Measurements from ENCODE around the gene RCSD1. TPM values are rescaled to one million over a fixed set of nuclear protein-coding genes. Genes with fewer than 3 reads are reported as not detected.
A peak's percentile ranks its signal among the peaks of the same experiment; 100 is the strongest.

Gene RCSD1
- total RNA-seq, 1 experiment from 2014 or later = not detected

DNA sequence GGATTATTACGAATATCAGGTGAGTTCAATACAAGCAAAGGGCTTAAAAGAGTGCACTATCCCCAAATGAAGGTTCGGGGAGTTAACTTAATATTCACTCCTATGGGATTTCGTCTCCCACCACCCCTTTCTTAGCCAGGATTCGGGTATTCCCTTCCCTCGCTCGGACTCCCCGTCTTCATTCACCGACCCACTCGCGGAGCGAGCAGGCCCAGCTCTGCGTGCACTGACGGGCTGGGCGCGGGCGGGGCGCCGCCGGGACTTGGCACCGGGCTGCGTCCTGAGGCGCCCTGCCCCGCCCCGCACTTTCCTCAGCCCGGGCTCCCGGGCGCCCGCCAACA lies 84.0 kb downstream of the RCSD1 start:
- TF ChIP-seq CTCF (conservative IDR thresholded peaks at IDR 0.05; ENCODE audit: low read depth, low read length) (no peak), EZH2 (IDR thresholded peaks at IDR 0.05; ENCODE audit: borderline replicate concordance, low read depth, low read length, poor library complexity, severe bottlenecking) (no peak)
- peak overlapping the region; percentile 67 for H3K4me3 ChIP-seq (ENCODE audit: low read depth, low read length, poor library complexity, severe bottlenecking)
- H3K36me3 ChIP-seq (ENCODE audit: insufficient read depth, low read length, poor library complexity, severe bottlenecking) = no peaks in the 10 kb centered on the region
- no peaks in the 10 kb centered on the region for H3K27me3 ChIP-seq (replicated peaks; ENCODE audit: insufficient read depth, low read depth, low read length, poor library complexity)
- BruUV-seq (replicated peaks) = no TSS peak
- CTCF ChIA-PET = interaction anchor here (0.6 kb wide), 1 partner anchor 102 kb away, joined by 9 read pairs; no protein-coding TSS in a partner anchor
- H3K4me1 ChIP-seq (ENCODE audit: insufficient read depth, low read length, poor library complexity, severe bottlenecking) = no peaks in the 10 kb centered on the region
- no peaks in the 10 kb centered on the region for H3K9me3 ChIP-seq (ENCODE audit: low read depth, low read length, poor library complexity, severe bottlenecking)
- H3K27ac ChIP-seq (ENCODE audit: low read depth, low read length, poor library complexity, severe bottlenecking) = peak overlapping the region; percentile 92
- intact Hi-C loops (cut with micrococcal nuclease; ENCODE audit: unreplicated experiment) = loop anchor here (2.0 to 10.0 kb wide), 3 partner anchors 89 to 1889 kb away; partner anchors contain the start of genes DCAF6, MPC2 and UCK2
- POLR2A ChIA-PET (ENCODE audit: low non-redundant PET) = interaction anchor here (0.6 kb wide), 1 partner anchor 158 kb away, joined by 10 read pairs; no protein-coding TSS in a partner anchor
- no peak for DNase-seq (ENCODE audit: low spot score)

DNA sequence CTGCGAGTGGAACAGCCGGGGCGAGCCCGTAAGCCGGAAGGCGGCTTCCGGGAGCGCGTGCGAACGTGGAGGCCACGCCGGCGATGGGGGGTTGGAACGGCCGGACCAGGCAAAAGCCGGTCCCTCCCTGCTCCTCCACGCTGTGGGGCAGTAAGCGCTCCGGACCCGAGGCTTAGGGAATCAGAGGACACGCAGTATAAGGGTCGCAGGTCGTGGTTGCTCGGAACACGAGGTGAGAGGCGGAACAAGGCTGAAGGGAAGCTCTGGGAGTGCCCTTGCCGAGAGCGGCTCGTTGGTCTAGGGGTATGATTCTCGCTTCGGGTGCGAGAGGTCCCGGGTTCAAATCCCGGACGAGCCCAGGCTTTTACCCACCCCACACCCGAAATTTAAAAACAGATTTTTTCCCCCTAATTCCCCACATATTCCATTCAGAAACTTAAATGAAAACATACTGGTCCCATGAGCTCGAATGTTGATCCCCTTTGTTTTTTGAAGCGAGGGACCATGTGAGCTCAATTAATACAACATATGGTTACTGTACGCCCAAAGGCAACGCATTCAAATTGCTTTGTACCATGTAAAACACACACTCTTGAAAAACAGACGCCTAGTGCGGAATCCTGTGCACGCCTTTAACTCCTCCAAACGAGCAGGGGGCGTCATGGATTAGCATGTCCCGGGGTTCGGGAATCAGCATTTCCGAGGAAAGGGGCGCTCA lies 84.6 kb downstream of the RCSD1 start:
- POLR2A ChIA-PET (ENCODE audit: low non-redundant PET) = interaction anchor here (0.5 to 0.6 kb wide), 2 partner anchors 114 to 537 kb away, joined by 3 to 12 read pairs; no protein-coding TSS in a partner anchor
- CTCF ChIA-PET = interaction anchor here (0.6 to 0.7 kb wide), 2 partner anchors 48 to 101 kb away, joined by 3 to 9 read pairs; no protein-coding TSS in a partner anchor
- intact Hi-C loops (cut with micrococcal nuclease; ENCODE audit: unreplicated experiment) = loop anchor here (2.0 to 10.0 kb wide), 3 partner anchors 88 to 1890 kb away; partner anchors contain the start of genes DCAF6, MPC2 and UCK2
- no peak for TF ChIP-seq EZH2 (IDR thresholded peaks at IDR 0.05; ENCODE audit: borderline replicate concordance, low read depth, low read length, poor library complexity, severe bottlenecking)
- TF ChIP-seq CTCF (conservative IDR thresholded peaks at IDR 0.05; ENCODE audit: low read depth, low read length) = no peak
- no peaks in the 10 kb centered on the region for H3K4me1 ChIP-seq (ENCODE audit: insufficient read depth, low read length, poor library complexity, severe bottlenecking)
- H3K36me3 ChIP-seq (ENCODE audit: insufficient read depth, low read length, poor library complexity, severe bottlenecking) = no peaks in the 10 kb centered on the region
- peak overlapping the region; percentile 67 for H3K4me3 ChIP-seq (ENCODE audit: low read depth, low read length, poor library complexity, severe bottlenecking)
- no TSS peak for BruUV-seq (replicated peaks)
- peak; percentile 90 for DNase-seq (ENCODE audit: low spot score)
- peak overlapping the region; percentile 92 for H3K27ac ChIP-seq (ENCODE audit: low read depth, low read length, poor library complexity, severe bottlenecking)
- no peaks in the 10 kb centered on the region for H3K9me3 ChIP-seq (ENCODE audit: low read depth, low read length, poor library complexity, severe bottlenecking)
- no peaks in the 10 kb centered on the region for H3K27me3 ChIP-seq (replicated peaks; ENCODE audit: insufficient read depth, low read depth, low read length, poor library complexity)

DNA sequence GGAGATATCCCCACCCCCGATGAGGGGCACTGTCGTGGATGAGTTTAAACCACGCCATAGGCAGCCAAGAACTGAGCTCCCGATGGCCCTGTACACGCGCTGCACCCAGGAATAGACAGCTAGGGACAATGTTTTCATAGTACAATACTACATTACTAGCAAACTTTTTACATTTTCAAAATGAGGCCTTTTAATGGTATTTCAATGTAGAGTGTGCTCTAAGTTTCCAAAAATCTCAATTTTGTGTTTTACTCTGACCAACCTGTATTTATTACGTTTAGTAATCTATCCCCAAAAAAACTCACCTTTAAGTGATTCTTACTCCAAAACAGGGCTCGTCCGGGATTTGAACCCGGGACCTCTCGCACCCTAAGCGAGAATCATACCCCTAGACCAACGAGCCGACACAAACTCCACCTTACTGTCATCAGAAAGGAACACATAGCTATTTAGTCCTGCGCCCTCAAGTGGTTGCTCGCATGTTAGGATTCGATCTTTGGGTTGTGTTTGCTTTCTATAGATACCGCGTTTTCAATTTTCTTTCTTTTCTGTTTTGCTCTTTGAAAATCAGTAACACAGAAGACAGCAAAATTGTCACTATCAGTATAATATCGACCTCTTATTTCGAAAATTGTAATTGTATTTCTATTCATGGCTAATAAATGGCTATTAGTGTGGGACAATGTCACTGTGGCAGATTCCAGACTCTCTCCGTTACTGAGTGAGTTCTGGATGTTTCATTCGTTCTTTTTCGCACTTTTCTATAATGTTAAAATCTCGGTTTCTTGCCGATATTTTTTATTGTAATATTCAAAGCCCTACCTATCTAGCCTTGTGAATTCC lies 85.3 kb downstream of the RCSD1 start:
- Histone ChIP-seq H3K27me3 (replicated peaks; ENCODE audit: insufficient read depth, low read depth, low read length, poor library complexity) (no peaks in the 10 kb centered on the region), H3K27ac (ENCODE audit: low read depth, low read length, poor library complexity, severe bottlenecking) (peak overlapping the region; percentile 92), H3K4me1 (ENCODE audit: insufficient read depth, low read length, poor library complexity, severe bottlenecking) (no peaks in the 10 kb centered on the region), H3K9me3 (ENCODE audit: low read depth, low read length, poor library complexity, severe bottlenecking) (no peaks in the 10 kb centered on the region), H3K4me3 (ENCODE audit: low read depth, low read length, poor library complexity, severe bottlenecking) (peak overlapping the region; percentile 67), H3K36me3 (ENCODE audit: insufficient read depth, low read length, poor library complexity, severe bottlenecking) (no peaks in the 10 kb centered on the region)
- intact Hi-C loops (cut with micrococcal nuclease; ENCODE audit: unreplicated experiment) = loop anchor here (2.0 to 10.0 kb wide), 3 partner anchors 87 to 1891 kb away; partner anchors contain the start of genes DCAF6, MPC2 and UCK2
- DNase-seq (ENCODE audit: low spot score) = peak; percentile 92
- POLR2A ChIA-PET (ENCODE audit: low non-redundant PET) = no interaction called here
- TF ChIP-seq EZH2 (IDR thresholded peaks at IDR 0.05; ENCODE audit: borderline replicate concordance, low read depth, low read length, poor library complexity, severe bottlenecking) (no peak), CTCF (conservative IDR thresholded peaks at IDR 0.05; ENCODE audit: low read depth, low read length) (peak; percentile 92)
- CTCF ChIA-PET = interaction anchor here (0.7 kb wide), 1 partner anchor 47 kb away, joined by 3 read pairs; no protein-coding TSS in a partner anchor
- BruUV-seq (replicated peaks) = no TSS peak

All from A673 (cell line).